IMR-90 (cell line): ENCODE results near the gene FAM53B. TPM values are rescaled to one million over a fixed set of nuclear protein-coding genes. Genes with fewer than 3 reads are reported as not detected.

Source experiments
- ATAC-seq: fragments of 200-7000 bp; cut with Tn5 transposase; 2 replicates; pipeline ENCODE4 v1.9.1; 2020; ENCODE audit warnings: low read depth, mild to moderate bottlenecking, moderate library complexity
- BruUV-seq: library from RNA; stranded (reverse); fragments of 400-500 nt; replicated peaks from 2 replicates; lab custom pipeline; 2021; lab: Mats Ljungman, UMichigan
- CTCF ChIA-PET: fragments of 300-600 bp; formaldehyde crosslinking; extraction: SDS; loops from one replicate; lab custom pipeline; 2021; ENCODE audit warnings: antibody characterized with exemption; lab: Yijun Ruan, JAX
- POLR2A ChIA-PET: fragments of 300-600 bp; sonication (Branson Sonifier 250); formaldehyde crosslinking; loops from one replicate; lab custom pipeline; 2022; ENCODE audit warnings: antibody characterized with exemption; ENCODE audit not compliant: unreplicated experiment; lab: Charles Lee
- DNase-seq: peaks from one replicate; pipeline ENCODE4 v3.0.0; 2013
- H2AFZ ChIP-seq: replicated peaks from 2 replicates; pipeline ENCODE3; 2013; ENCODE audit warnings: low read length, mild to moderate bottlenecking; ENCODE audit not compliant: poor library complexity
- H2AK5ac ChIP-seq: 2 replicates; pipeline ENCODE4 v1.6.1; 2013; ENCODE audit warnings: low read depth, low read length, inconsistent platforms
- H2AK9ac ChIP-seq: replicated peaks from 2 replicates; pipeline ENCODE3; 2013; ENCODE audit warnings: mild to moderate bottlenecking, low read depth, low read length, moderate library complexity; ENCODE audit not compliant: poor library complexity
- H2BK120ac ChIP-seq: 2 replicates; pipeline ENCODE4 v1.6.1; 2013; ENCODE audit warnings: low read depth, low read length, inconsistent platforms
- H2BK15ac ChIP-seq: 3 replicates; pipeline ENCODE4 v1.6.1; 2013; ENCODE audit warnings: low read depth, low read length, inconsistent platforms
- H2BK20ac ChIP-seq: 2 replicates; pipeline ENCODE4 v1.6.1; 2013; ENCODE audit warnings: low read depth, mild to moderate bottlenecking, inconsistent platforms, low read length, moderate library complexity
- H2BK5ac ChIP-seq: 2 replicates; pipeline ENCODE4 v1.6.1; 2013; ENCODE audit warnings: mild to moderate bottlenecking, low read depth, low read length, inconsistent platforms; ENCODE audit not compliant: poor library complexity, severe bottlenecking
- H3K14ac ChIP-seq: replicated peaks from 2 replicates; pipeline ENCODE4 v1.6.1; 2013; ENCODE audit warnings: low read depth, low read length, inconsistent platforms
- H3K18ac ChIP-seq: 2 replicates; pipeline ENCODE4 v1.6.1; 2013; ENCODE audit warnings: low read depth, low read length, control low read depth
- H3K23ac ChIP-seq: 2 replicates; pipeline ENCODE4 v1.6.1; 2013; ENCODE audit warnings: low read depth, low read length, inconsistent platforms
- H3K27ac ChIP-seq: 2 replicates; pipeline ENCODE4 v1.5.1; 2013; ENCODE audit warnings: mild to moderate bottlenecking, control low read depth, low read length; ENCODE audit not compliant: insufficient read depth
- H3K27me3 ChIP-seq: 2 replicates; pipeline ENCODE4 v1.6.1; 2013; ENCODE audit warnings: low read length; ENCODE audit not compliant: control insufficient read depth, insufficient read depth
- H3K36me3 ChIP-seq: 2 replicates; pipeline ENCODE4 v1.6.1; 2013; ENCODE audit warnings: low read length, mixed read lengths; ENCODE audit not compliant: control insufficient read depth, insufficient read depth
- H3K4ac ChIP-seq: 2 replicates; pipeline ENCODE4 v1.6.1; 2013; ENCODE audit warnings: low read depth, low read length, inconsistent platforms
- H3K4me1 ChIP-seq: 2 replicates; pipeline ENCODE4 v1.6.1; 2013; ENCODE audit warnings: low read length, mixed read lengths; ENCODE audit not compliant: control insufficient read depth, insufficient read depth
- H3K4me2 ChIP-seq: 2 replicates; pipeline ENCODE4 v1.6.1; 2013; ENCODE audit warnings: low read depth, mild to moderate bottlenecking, control low read depth, low read length, moderate library complexity
- H3K4me3 ChIP-seq: 2 replicates; pipeline ENCODE4 v1.5.1; 2013; ENCODE audit warnings: low read depth, mild to moderate bottlenecking, control low read depth, low read length, moderate library complexity; ENCODE audit not compliant: insufficient read depth
- H3K56ac ChIP-seq: 2 replicates; pipeline ENCODE4 v1.6.1; 2013; ENCODE audit warnings: low read length, inconsistent platforms; ENCODE audit not compliant: insufficient read depth; ENCODE audit errors: extremely low read depth
- H3K79me1 ChIP-seq, 2 experiments: 2 replicates each; pipeline ENCODE4 v1.6.1; 2013; ENCODE audit warnings: low read length in 2 of 2, inconsistent platforms in 1 of 2, low read depth in 1 of 2
- H3K9ac ChIP-seq: 2 replicates; pipeline ENCODE4 v1.6.1; 2013; ENCODE audit warnings: low read depth, low read length, control low read depth
- H3K9me1 ChIP-seq: 2 replicates; pipeline ENCODE4 v1.6.1; 2013; ENCODE audit warnings: low read length, inconsistent platforms; ENCODE audit not compliant: insufficient read depth
- H3K9me3 ChIP-seq: 2 replicates; pipeline ENCODE4 v1.6.1; 2013; ENCODE audit warnings: low read length; ENCODE audit not compliant: control insufficient read depth, insufficient read depth
- H4K20me1 ChIP-seq: 2 replicates; pipeline ENCODE4 v1.6.1; 2013; ENCODE audit warnings: low read length, inconsistent platforms; ENCODE audit not compliant: insufficient read depth
- H4K5ac ChIP-seq: 2 replicates; pipeline ENCODE4 v1.6.1; 2013; ENCODE audit warnings: mild to moderate bottlenecking, low read depth, low read length, control low read depth
- H4K8ac ChIP-seq, 2 experiments: 2 replicates each; pipeline ENCODE4 v1.6.1; 2013; ENCODE audit warnings: low read depth in 2 of 2, low read length in 2 of 2, control low read depth in 1 of 2, inconsistent platforms in 1 of 2
- H4K91ac ChIP-seq: 2 replicates; pipeline ENCODE4 v1.6.1; 2013; ENCODE audit warnings: low read depth, low read length, inconsistent platforms; ENCODE audit not compliant: insufficient read depth
- BHLHE40 ChIP-seq: fragments of 150-350 bp; IDR thresholded peaks from 2 replicates; pipeline ENCODE4 v1.6.1; 2016; ENCODE audit warnings: mild to moderate bottlenecking, low read depth, low read length
- CTCF ChIP-seq: conservative IDR thresholded peaks from 2 replicates; pipeline ENCODE4 v1.5.1; 2012; ENCODE audit warnings: mild to moderate bottlenecking, low read depth, low read length, improper control_type of control experiment
- FOS ChIP-seq: fragments of 150-350 bp; IDR thresholded peaks from 2 replicates; pipeline ENCODE4 v1.6.1; 2016; ENCODE audit warnings: low read depth, low read length
- MAFK ChIP-seq: IDR thresholded peaks from 2 replicates; pipeline ENCODE4 v1.6.1; 2012; ENCODE audit warnings: low read depth, low read length, improper control_type of control experiment
- MAZ ChIP-seq: IDR thresholded peaks from 2 replicates; pipeline ENCODE4 v1.6.1; 2012; ENCODE audit warnings: low read depth, mild to moderate bottlenecking, low read length, improper control_type of control experiment, moderate library complexity, borderline replicate concordance
- MXI1 ChIP-seq: IDR thresholded peaks from 2 replicates; pipeline ENCODE4 v1.6.1; 2012; ENCODE audit warnings: low read depth, mild to moderate bottlenecking, low read length, moderate library complexity, borderline replicate concordance
- NFE2L2 ChIP-seq: fragments of 150-350 bp; IDR thresholded peaks from 2 replicates; pipeline ENCODE4 v1.6.1; 2016; ENCODE audit warnings: low read depth, mild to moderate bottlenecking, low read length
- POLR2A ChIP-seq: IDR thresholded peaks from 2 replicates; pipeline ENCODE4 v1.6.1; 2012; ENCODE audit warnings: mild to moderate bottlenecking, low read depth, low read length
- RAD21 ChIP-seq: IDR thresholded peaks from 2 replicates; pipeline ENCODE4 v1.6.1; 2012; ENCODE audit warnings: low read length, improper control_type of control experiment
- RCOR1 ChIP-seq: IDR thresholded peaks from 2 replicates; pipeline ENCODE4 v1.6.1; 2012; ENCODE audit warnings: mild to moderate bottlenecking, low read length, improper control_type of control experiment; ENCODE audit not compliant: insufficient replicate concordance
- RFX5 ChIP-seq: IDR thresholded peaks from 2 replicates; pipeline ENCODE4 v1.8.0; 2012; ENCODE audit warnings: low read depth, mild to moderate bottlenecking, low read length, moderate library complexity
- USF2 ChIP-seq: fragments of 150-350 bp; IDR thresholded peaks from 2 replicates; pipeline ENCODE4 v1.6.1; 2017; ENCODE audit warnings: mild to moderate bottlenecking, antibody characterized with exemption, low read length, low read depth
- WGBS, 2 experiments: methylation state at CpG; one replicate each; pipeline versions ENCODE4 v1.1.5 to v1.1.7; 2013; ENCODE audit warnings: missing lambda C conversion rate in 2 of 2; ENCODE audit not compliant: insufficient read length in 1 of 2; ENCODE audit errors: extremely low coverage in 2 of 2; 5-methylcytosine and 5-hydroxymethylcytosine counted together
- dilution Hi-C: fragments of 300-500 bp; cut with HindIII; formaldehyde crosslinking; loops from one replicate; pipeline ENCODE4 v1.14.3; 2018; ENCODE audit warnings: low sequenced_read_pairs; ENCODE audit not compliant: unreplicated experiment
- in situ Hi-C: fragments of 300-500 bp; cut with MboI; formaldehyde crosslinking; loops from 3 replicates; pipeline ENCODE4 v1.14.3; 2019; ENCODE audit warnings: low sequenced_read_pairs, inconsistent platforms, mixed read lengths
- intact Hi-C: fragments of 100-400 bp; cut with micrococcal nuclease; formaldehyde crosslinking; loops from 2 replicates; pipeline ENCODE4 v1.10.0; 2022
- polyA plus RNA-seq, 3 experiments: library from polyadenylated mRNA; depleted of rRNA; stranded (reverse); fragments of >200 nt; gene quantifications; 2 replicates each; pipeline ENCODE4 v1.2.3, GENCODE V29; 2012; ENCODE audit warnings: low replicate concordance in 1 of 3
- total RNA-seq: library from RNA; depleted of rRNA; stranded (reverse); fragments of >200 nt; gene quantifications from 2 replicates; pipeline ENCODE4 v1.2.3, GENCODE V29; 2012

Gene FAM53B
- total and polyA plus RNA-seq, 2 of the 4 experiments (the other 2 are of a cell fraction) = 3.8 to 5.7 TPM

GRCh38 chr10:124717041-124717757, 27.0 kb downstream of the FAM53B start:
- Histone ChIP-seq H3K4me2 (no peak overlapping the region), H2BK120ac (no peak overlapping the region), H3K23ac (no peak overlapping the region), H2AK9ac (no peak overlapping the region), H3K4ac (no peak overlapping the region), H3K14ac (no peak overlapping the region), H2BK20ac (no peak overlapping the region), H3K9me3 (no peaks in the 10 kb centered on the region), H3K4me1 (peaks cover 3% of the 10 kb centered on the region; the same call in 1 of the 2 replicates), H2AK5ac (no peak overlapping the region), H3K4me3 (no peak overlapping the region), H3K9me1 (peaks cover 3% of the 10 kb centered on the region; the same call in 1 of the 2 replicates), H3K18ac (no peak overlapping the region), H4K20me1 (peaks cover 6% of the 10 kb centered on the region; the same call in 1 of the 2 replicates), H4K8ac (no peak overlapping the region), H4K5ac (no peak overlapping the region), H2AFZ (no peak overlapping the region), H3K27ac (no peak overlapping the region), H3K79me1 (peaks cover 5 to 24% of the 10 kb centered on the region in 2 experiments; a peak in 2 of 4 replicates), H3K27me3 (no peaks in the 10 kb centered on the region), H4K91ac (no peak overlapping the region), H2BK5ac (no peak overlapping the region), H3K36me3 (no peaks in the 10 kb centered on the region), H2BK15ac (no peak overlapping the region), H3K9ac (no peak overlapping the region), H3K56ac (no peak overlapping the region)
- 80% methylated on average over 2 of the region's 9 CpGs; no CpG with 5 or more reads in 1 of the 2 experiments for WGBS, 2 experiments
- no peak for DNase-seq
- dilution Hi-C loops (no loop called here), in situ Hi-C loops (no loop called here), intact Hi-C loops (no loop called here)
- TF ChIP-seq BHLHE40 (no peak), MXI1 (no peak), CTCF (no peak), RFX5 (no peak), MAFK (no peak), NFE2L2 (no peak), USF2 (no peak), RAD21 (no peak), MAZ (no peak), POLR2A (no peak), FOS (no peak), RCOR1 (no peak)
- POLR2A ChIA-PET = no interaction called here
- BruUV-seq = no TSS peak
- CTCF ChIA-PET = interaction anchor here (0.6 kb wide), 1 partner anchor 172 kb away, joined by 5 read pairs; no protein-coding TSS in a partner anchor
- ATAC-seq = no peak
